Mesodermal cell (in vitro differentiated cells): ENCODE results near the gene ROBO1.

ENCODE experiments used
- H3K27ac ChIP-seq: 2 replicates; pipeline ENCODE4 v1.7.0; 2013; ENCODE audit warnings: mild to moderate bottlenecking, low read depth, low read length, moderate library complexity; ENCODE audit not compliant: severe bottlenecking
- H3K36me3 ChIP-seq: 2 replicates; pipeline ENCODE4 v1.7.1; 2013; ENCODE audit warnings: mild to moderate bottlenecking, low read length, moderate library complexity; ENCODE audit not compliant: control insufficient read depth, insufficient read depth
- H3K4me1 ChIP-seq: one replicate; pipeline ENCODE4 v1.7.1; 2013; ENCODE audit warnings: mild to moderate bottlenecking, low read length; ENCODE audit not compliant: insufficient read depth, control insufficient read depth, poor library complexity, severe bottlenecking
- H3K4me3 ChIP-seq: 2 replicates; pipeline ENCODE4 v1.7.0; 2013; ENCODE audit warnings: low read length, control low read depth, mild to moderate bottlenecking; ENCODE audit not compliant: insufficient read depth, poor library complexity, severe bottlenecking; ENCODE audit errors: extremely low read depth
- H3K9me3 ChIP-seq: 2 replicates; pipeline ENCODE4 v1.7.1; 2013; ENCODE audit warnings: mild to moderate bottlenecking, low read length, moderate library complexity; ENCODE audit not compliant: control insufficient read depth
- WGBS, 2 experiments: methylation state at CpG; one replicate each; pipeline ENCODE4 v1.1.5; 2013; ENCODE audit warnings: missing lambda C conversion rate in 2 of 2; ENCODE audit not compliant: insufficient coverage in 2 of 2; 5-methylcytosine and 5-hydroxymethylcytosine counted together

ROBO1 gene

GRCh38 chr3:79390352-79390751, 377.4 kb downstream of the ROBO1 start:
- no peak overlapping the region for H3K27ac ChIP-seq
- 81 to 94% methylated on average over 2 of the region's 2 CpGs for WGBS, 2 experiments
- H3K4me1 ChIP-seq: no peaks in the 10 kb centered on the region
- no peaks in the 10 kb centered on the region for H3K36me3 ChIP-seq
- no peaks in the 10 kb centered on the region for H3K9me3 ChIP-seq
- H3K4me3 ChIP-seq: no peak overlapping the region

- Histone ChIP-seq H3K27ac (no peak overlapping the region), H3K9me3 (no peaks in the 10 kb centered on the region), H3K4me1 (no peaks in the 10 kb centered on the region), H3K4me3 (no peak overlapping the region), H3K36me3 (no peaks in the 10 kb centered on the region)
- WGBS, 2 experiments: 100% methylated on average over 1 of the region's 3 CpGs; no CpG with 5 or more reads in 1 of the 2 experiments
These were observed 382.6 kb downstream of the ROBO1 start for GRCh38 chr3:79385211-79385610.

GRCh38 chr3:79383402-79384012, 384.3 kb downstream of the ROBO1 start:
- H3K4me1 ChIP-seq: no peaks in the 10 kb centered on the region
- WGBS, 2 experiments: 24 to 32% methylated on average over 2 of the region's 3 CpGs
- no peak overlapping the region for H3K4me3 ChIP-seq
- H3K9me3 ChIP-seq: no peaks in the 10 kb centered on the region
- no peak overlapping the region for H3K27ac ChIP-seq
- no peaks in the 10 kb centered on the region for H3K36me3 ChIP-seq

GRCh38 chr3:79380581-79380980, 387.2 kb downstream of the ROBO1 start:
- Histone ChIP-seq H3K4me1 (no peaks in the 10 kb centered on the region), H3K9me3 (no peaks in the 10 kb centered on the region), H3K36me3 (no peaks in the 10 kb centered on the region), H3K27ac (no peak overlapping the region), H3K4me3 (no peak overlapping the region)
- WGBS, 2 experiments: 100% methylated on average over 2 of the region's 4 CpGs

GRCh38 chr3:79378064-79378463, 389.7 kb downstream of the ROBO1 start:
- Histone ChIP-seq H3K4me3 (no peak overlapping the region), H3K4me1 (no peaks in the 10 kb centered on the region), H3K27ac (no peak overlapping the region), H3K9me3 (no peaks in the 10 kb centered on the region), H3K36me3 (no peaks in the 10 kb centered on the region)
- WGBS, 2 experiments: 20 to 56% methylated on average over 1 to 3 of the region's 3 CpGs

- Histone ChIP-seq H3K9me3 (no peaks in the 10 kb centered on the region), H3K36me3 (no peaks in the 10 kb centered on the region), H3K4me1 (peaks cover 4% of the 10 kb centered on the region), H3K27ac (no peak overlapping the region), H3K4me3 (no peak overlapping the region)
- WGBS, 2 experiments: 83% methylated on average over 1 of the region's 1 CpG; no CpG with 5 or more reads in 1 of the 2 experiments
These were observed 398.5 kb downstream of the ROBO1 start for GRCh38 chr3:79369306-79369705.

GRCh38 chr3:79368403-79368802, 399.4 kb downstream of the ROBO1 start:
- no peaks in the 10 kb centered on the region for H3K9me3 ChIP-seq
- H3K4me3 ChIP-seq: no peak overlapping the region
- H3K4me1 ChIP-seq: peaks cover 4% of the 10 kb centered on the region
- no peaks in the 10 kb centered on the region for H3K36me3 ChIP-seq
- WGBS, 2 experiments: 83 to 85% methylated on average over 2 of the region's 3 CpGs
- no peak overlapping the region for H3K27ac ChIP-seq

- Histone ChIP-seq H3K9me3 (no peaks in the 10 kb centered on the region), H3K4me3 (no peak overlapping the region), H3K4me1 (peaks cover 4% of the 10 kb centered on the region), H3K27ac (no peak overlapping the region), H3K36me3 (no peaks in the 10 kb centered on the region)
- 80 to 87% methylated on average over 1 to 5 of the region's 6 CpGs for WGBS, 2 experiments
These were observed 400.0 kb downstream of the ROBO1 start for GRCh38 chr3:79367803-79368202.

- Histone ChIP-seq H3K4me3 (no peak overlapping the region), H3K9me3 (no peaks in the 10 kb centered on the region), H3K27ac (no peak overlapping the region), H3K36me3 (no peaks in the 10 kb centered on the region), H3K4me1 (peaks cover 4% of the 10 kb centered on the region)
These were observed 400.7 kb downstream of the ROBO1 start for GRCh38 chr3:79367066-79367465.

- WGBS, 2 experiments: 90% methylated on average over 2 to 5 of the region's 8 CpGs
- no peak overlapping the region for H3K4me3 ChIP-seq
- H3K9me3 ChIP-seq: no peaks in the 10 kb centered on the region
- no peaks in the 10 kb centered on the region for H3K36me3 ChIP-seq
- H3K27ac ChIP-seq: no peak overlapping the region
- H3K4me1 ChIP-seq: peaks cover 4% of the 10 kb centered on the region
These were observed 401.4 kb downstream of the ROBO1 start for GRCh38 chr3:79366414-79366813.

GRCh38 chr3:79364784-79365183, 403.0 kb downstream of the ROBO1 start:
- WGBS, 2 experiments: 91 to 98% methylated on average over 4 of the region's 5 CpGs
- Histone ChIP-seq H3K27ac (no peak overlapping the region), H3K4me3 (no peak overlapping the region), H3K36me3 (no peaks in the 10 kb centered on the region), H3K4me1 (peaks cover 4% of the 10 kb centered on the region), H3K9me3 (no peaks in the 10 kb centered on the region)
